ENCODE results near the gene EML6. TPM values are rescaled to one million over a fixed set of nuclear protein-coding genes. Genes with fewer than 3 reads are reported as not detected.

EML6 gene
- total RNA-seq, 1 experiment from 2014 or later: 0.77 TPM

- ChIA-PET POLR2A (no interaction called here), CTCF (interaction anchor here (0.6 kb wide), 2 partner anchors 30 to 56 kb away, joined by 3 to 4 read pairs; no protein-coding TSS in a partner anchor)
- Mint-ChIP-seq H3K4me1 (ENCODE audit: insufficient read depth, unreplicated experiment) (no peaks in the 10 kb centered on the region), H3K27ac (ENCODE audit: low read depth, unreplicated experiment) (no peak overlapping the region), H3K27me3 (ENCODE audit: insufficient read depth, unreplicated experiment) (no peaks in the 10 kb centered on the region), H3K36me3 (ENCODE audit: insufficient read depth, unreplicated experiment) (no peaks in the 10 kb centered on the region), H3K4me3 (ENCODE audit: unreplicated experiment) (no peak overlapping the region), H3K9me3 (ENCODE audit: unreplicated experiment) (no peaks in the 10 kb centered on the region)
- BruUV-seq (replicated peaks): no TSS peak
- intact Hi-C loops (cut with micrococcal nuclease): no loop called here
- no peak for DNase-seq (ENCODE audit: unreplicated experiment)
- TF ChIP-seq, protein P1, sequence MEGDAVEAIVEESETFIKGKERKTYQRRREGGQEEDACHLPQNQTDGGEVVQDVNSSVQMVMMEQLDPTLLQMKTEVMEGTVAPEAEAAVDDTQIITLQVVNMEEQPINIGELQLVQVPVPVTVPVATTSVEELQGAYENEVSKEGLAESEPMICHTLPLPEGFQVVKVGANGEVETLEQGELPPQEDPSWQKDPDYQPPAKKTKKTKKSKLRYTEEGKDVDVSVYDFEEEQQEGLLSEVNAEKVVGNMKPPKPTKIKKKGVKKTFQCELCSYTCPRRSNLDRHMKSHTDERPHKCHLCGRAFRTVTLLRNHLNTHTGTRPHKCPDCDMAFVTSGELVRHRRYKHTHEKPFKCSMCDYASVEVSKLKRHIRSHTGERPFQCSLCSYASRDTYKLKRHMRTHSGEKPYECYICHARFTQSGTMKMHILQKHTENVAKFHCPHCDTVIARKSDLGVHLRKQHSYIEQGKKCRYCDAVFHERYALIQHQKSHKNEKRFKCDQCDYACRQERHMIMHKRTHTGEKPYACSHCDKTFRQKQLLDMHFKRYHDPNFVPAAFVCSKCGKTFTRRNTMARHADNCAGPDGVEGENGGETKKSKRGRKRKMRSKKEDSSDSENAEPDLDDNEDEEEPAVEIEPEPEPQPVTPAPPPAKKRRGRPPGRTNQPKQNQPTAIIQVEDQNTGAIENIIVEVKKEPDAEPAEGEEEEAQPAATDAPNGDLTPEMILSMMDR (IDR thresholded peaks at IDR 0.05; ENCODE audit: unreplicated experiment): no peak
These were observed 12.2 kb downstream of the EML6 start for GRCh38 chr2:54735636-54736035.

DNA sequence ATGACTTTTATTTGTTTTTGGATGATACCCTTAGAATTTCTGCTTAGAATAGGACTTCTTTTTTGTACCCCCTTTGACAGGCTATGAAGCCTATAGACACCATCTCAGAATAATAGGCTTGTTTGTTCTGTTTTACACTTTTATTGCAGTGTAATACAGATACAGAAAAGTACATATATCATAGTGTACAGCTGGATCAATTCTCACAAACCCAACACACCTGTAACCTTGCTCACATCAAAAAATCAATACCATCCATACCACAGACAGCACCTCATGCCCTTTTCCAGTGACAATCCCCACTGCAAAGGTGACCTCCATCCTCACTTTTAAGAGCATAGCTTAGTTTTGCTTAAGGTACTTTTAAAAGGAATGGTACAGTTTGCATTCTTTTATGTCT lies 14.8 kb downstream of the EML6 start:
- no peaks in the 10 kb centered on the region for H3K4me1 Mint-ChIP-seq (ENCODE audit: insufficient read depth, unreplicated experiment)
- no peaks in the 10 kb centered on the region for H3K9me3 Mint-ChIP-seq (ENCODE audit: unreplicated experiment)
- TF ChIP-seq, protein P1 (IDR thresholded peaks at IDR 0.05; ENCODE audit: unreplicated experiment): no peak
- no peaks in the 10 kb centered on the region for H3K36me3 Mint-ChIP-seq (ENCODE audit: insufficient read depth, unreplicated experiment)
- no peak overlapping the region for H3K4me3 Mint-ChIP-seq (ENCODE audit: unreplicated experiment)
- intact Hi-C loops (cut with micrococcal nuclease): no loop called here
- POLR2A ChIA-PET: no interaction called here
- H3K27ac Mint-ChIP-seq (ENCODE audit: low read depth, unreplicated experiment): no peak overlapping the region
- BruUV-seq (replicated peaks): no TSS peak
- no peak for DNase-seq (ENCODE audit: unreplicated experiment)
- H3K27me3 Mint-ChIP-seq (ENCODE audit: insufficient read depth, unreplicated experiment): no peaks in the 10 kb centered on the region
- CTCF ChIA-PET: interaction anchor here (0.6 kb wide), 1 partner anchor 41 kb away, joined by 3 read pairs; no protein-coding TSS in a partner anchor

DNA sequence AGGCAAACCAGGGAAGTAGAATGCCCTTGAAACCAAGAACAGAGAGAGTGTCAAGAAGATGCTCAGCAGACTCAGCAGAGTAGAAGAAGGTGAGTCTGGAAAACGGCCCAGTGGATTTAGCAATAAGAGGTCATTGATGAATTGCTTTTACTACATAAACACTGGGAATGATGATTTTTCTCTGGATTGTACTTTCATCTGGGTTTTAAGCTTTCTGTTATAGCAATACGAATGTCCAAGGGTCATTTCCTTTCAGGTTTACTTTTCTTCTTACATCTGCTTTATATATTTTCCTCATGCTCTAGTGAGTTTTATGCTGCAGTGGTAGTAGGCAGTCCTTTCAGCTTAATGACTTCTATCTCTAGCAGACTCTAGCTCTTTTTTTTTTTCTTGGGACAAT lies 16.9 kb downstream of the EML6 start:
- no TSS peak for BruUV-seq (replicated peaks)
- TF ChIP-seq, protein P1 (IDR thresholded peaks at IDR 0.05; ENCODE audit: unreplicated experiment): no peak
- intact Hi-C loops (cut with micrococcal nuclease): no loop called here
- POLR2A ChIA-PET: interaction anchor here (0.8 kb wide), 1 partner anchor 11 kb away, joined by 5 read pairs; no protein-coding TSS in a partner anchor
- no peaks in the 10 kb centered on the region for H3K27me3 Mint-ChIP-seq (ENCODE audit: insufficient read depth, unreplicated experiment)
- H3K4me1 Mint-ChIP-seq (ENCODE audit: insufficient read depth, unreplicated experiment): no peaks in the 10 kb centered on the region
- H3K9me3 Mint-ChIP-seq (ENCODE audit: unreplicated experiment): no peaks in the 10 kb centered on the region
- no peaks in the 10 kb centered on the region for H3K36me3 Mint-ChIP-seq (ENCODE audit: insufficient read depth, unreplicated experiment)
- no peak for DNase-seq (ENCODE audit: unreplicated experiment)
- no peak overlapping the region for H3K27ac Mint-ChIP-seq (ENCODE audit: low read depth, unreplicated experiment)
- CTCF ChIA-PET: interaction anchor here (0.7 to 0.9 kb wide), 2 partner anchors 8 to 98 kb away, joined by 3 to 4 read pairs; no protein-coding TSS in a partner anchor
- H3K4me3 Mint-ChIP-seq (ENCODE audit: unreplicated experiment): no peak overlapping the region

GRCh38 chr2:54741250-54741649 lies 17.8 kb downstream of the EML6 start:
- Mint-ChIP-seq H3K27me3 (ENCODE audit: insufficient read depth, unreplicated experiment) (no peaks in the 10 kb centered on the region), H3K36me3 (ENCODE audit: insufficient read depth, unreplicated experiment) (no peaks in the 10 kb centered on the region)
- no TSS peak for BruUV-seq (replicated peaks)

More at GRCh38 chr2:54741250-54741649, 17.8 kb downstream of the EML6 start:
- no peak for DNase-seq (ENCODE audit: unreplicated experiment)
- intact Hi-C loops (cut with micrococcal nuclease): no loop called here
- ChIA-PET POLR2A (no interaction called here), CTCF (interaction anchor here (0.9 kb wide), 1 partner anchor 97 kb away, joined by 4 read pairs; no protein-coding TSS in a partner anchor)
- H3K4me3 Mint-ChIP-seq (ENCODE audit: unreplicated experiment): no peak overlapping the region
- no peaks in the 10 kb centered on the region for H3K9me3 Mint-ChIP-seq (ENCODE audit: unreplicated experiment)
- TF ChIP-seq, protein P1 (IDR thresholded peaks at IDR 0.05; ENCODE audit: unreplicated experiment): no peak
- no peak overlapping the region for H3K27ac Mint-ChIP-seq (ENCODE audit: low read depth, unreplicated experiment)
- H3K4me1 Mint-ChIP-seq (ENCODE audit: insufficient read depth, unreplicated experiment): no peaks in the 10 kb centered on the region

All from MCF 10A (cell line).